HL-60/S4 treated with phorbol 12-myristate 13-acetate at 8.2 ng/mL for 4 days and 3 days (cell line): ENCODE results near the gene PGLYRP3.
"Not testable (repeated sequence)": the region's sequence is repeated elsewhere in the genome, so short reads cannot be mapped to it uniquely, and the experiment has no call there.

Experiments used
- in situ Hi-C: fragments of 300-500 bp; cut with MboI; formaldehyde crosslinking; loops from 2 replicates; pipeline ENCODE4 v1.15.0; 2022; ENCODE audit warnings: low sequenced_read_pairs

PGLYRP3 gene

GRCh38 chr1:153322568-153322967 is 9.8 kb upstream of the PGLYRP3 start:
- in situ Hi-C loops, result no loop called here

GRCh38 chr1:153318145-153318544 is 5.4 kb upstream of the PGLYRP3 start:
- in situ Hi-C loops, result not testable (repeated sequence)

- in situ Hi-C loops, result not testable (repeated sequence)
Observed at GRCh38 chr1:153316013-153316412, 3.3 kb upstream of the PGLYRP3 start.

GRCh38 chr1:153314388-153314787 is 1.6 kb upstream of the PGLYRP3 start:
- in situ Hi-C loops, result not testable (repeated sequence)

GRCh38 chr1:153313288-153313687 is 536 bp upstream of the PGLYRP3 start:
- in situ Hi-C loops, result no loop called here

GRCh38 chr1:153310526-153310925 is 2.2 kb downstream of the PGLYRP3 start:
- in situ Hi-C loops, result no loop called here

- in situ Hi-C loops, result no loop called here
Observed at GRCh38 chr1:153309441-153309840, 3.3 kb downstream of the PGLYRP3 start.

- in situ Hi-C loops, result no loop called here
Observed at GRCh38 chr1:153308540-153308939, 4.2 kb downstream of the PGLYRP3 start.

GRCh38 chr1:153307221-153307600 is 5.5 kb downstream of the PGLYRP3 start:
- in situ Hi-C loops, result no loop called here

- in situ Hi-C loops, result no loop called here
Observed at GRCh38 chr1:153306303-153307220, 6.2 kb downstream of the PGLYRP3 start.

GRCh38 chr1:153305682-153306081 is 7.1 kb downstream of the PGLYRP3 start:
- in situ Hi-C loops, result no loop called here

- in situ Hi-C loops, result no loop called here
Observed at GRCh38 chr1:153302308-153302707, 10.4 kb downstream of the PGLYRP3 start.

- in situ Hi-C loops, result no loop called here
Observed at GRCh38 chr1:153293851-153294250, 18.9 kb downstream of the PGLYRP3 start.

- in situ Hi-C loops, result no loop called here
Observed at GRCh38 chr1:153293480-153293775, 19.3 kb downstream of the PGLYRP3 start.

- in situ Hi-C loops, result no loop called here
Observed at GRCh38 chr1:153292740-153293479, 19.8 kb downstream of the PGLYRP3 start.

GRCh38 chr1:153292185-153292584 is 20.6 kb downstream of the PGLYRP3 start:
- in situ Hi-C loops, result no loop called here

- in situ Hi-C loops, result no loop called here
Observed at GRCh38 chr1:153291514-153291913, 21.2 kb downstream of the PGLYRP3 start.

GRCh38 chr1:153288634-153289275 is 24.0 kb downstream of the PGLYRP3 start:
- in situ Hi-C loops, result no loop called here

GRCh38 chr1:153277852-153278251 is 34.9 kb downstream of the PGLYRP3 start:
- in situ Hi-C loops, result no loop called here

GRCh38 chr1:153272186-153272585 is 40.6 kb downstream of the PGLYRP3 start:
- in situ Hi-C loops, result no loop called here

GRCh38 chr1:153271711-153272110 is 41.0 kb downstream of the PGLYRP3 start:
- in situ Hi-C loops, result no loop called here

- in situ Hi-C loops, result no loop called here
Observed at GRCh38 chr1:153265457-153265856, 47.3 kb downstream of the PGLYRP3 start.
